Right ventricle myocardium inferior (tissue), 1 donor: Measurements from ENCODE around the gene KCNJ6. TPM values are rescaled to one million over a fixed set of nuclear protein-coding genes. Genes with fewer than 3 reads are reported as not detected.
"Not testable (repeated sequence)": the region's sequence is repeated elsewhere in the genome, so short reads cannot be mapped to it uniquely, and the experiment has no call there.

ENCODE experiments used
- ATAC-seq: fragments of 200-7000 bp; cut with Tn5 transposase; one replicate; pipeline ENCODE4 v1.9.1; 2020; ENCODE audit warnings: mild to moderate bottlenecking, moderate library complexity
- DNase-seq: peaks from one replicate; pipeline ENCODE4 v3.0.0; 2021; ENCODE audit errors: missing footprints
- intact Hi-C: fragments of 100-400 bp; cut with DNase I; formaldehyde crosslinking; loops from one replicate; pipeline ENCODE4 v1.11.0; 2022
- total RNA-seq: library from RNA; stranded (reverse); fragmentation: NEBNext Ultra II Directional; extraction: Animal tissue kit (Norgen Biotek cat#: 25700); gene quantifications from one replicate; pipeline ENCODE4 v1.2.1, GENCODE V29; 2021
- donor health status: DM: no; HTN: yes; CAD: no; lungs with severe emphysema.

Gene KCNJ6
- total RNA-seq, 1 donor from 2014 or later: not detected

GRCh38 chr21:37579356-37579755, 336.9 kb downstream of the KCNJ6 start:
- DNase-seq: no peak
- intact Hi-C loops: no loop called here
- ATAC-seq: no peak

DNA sequence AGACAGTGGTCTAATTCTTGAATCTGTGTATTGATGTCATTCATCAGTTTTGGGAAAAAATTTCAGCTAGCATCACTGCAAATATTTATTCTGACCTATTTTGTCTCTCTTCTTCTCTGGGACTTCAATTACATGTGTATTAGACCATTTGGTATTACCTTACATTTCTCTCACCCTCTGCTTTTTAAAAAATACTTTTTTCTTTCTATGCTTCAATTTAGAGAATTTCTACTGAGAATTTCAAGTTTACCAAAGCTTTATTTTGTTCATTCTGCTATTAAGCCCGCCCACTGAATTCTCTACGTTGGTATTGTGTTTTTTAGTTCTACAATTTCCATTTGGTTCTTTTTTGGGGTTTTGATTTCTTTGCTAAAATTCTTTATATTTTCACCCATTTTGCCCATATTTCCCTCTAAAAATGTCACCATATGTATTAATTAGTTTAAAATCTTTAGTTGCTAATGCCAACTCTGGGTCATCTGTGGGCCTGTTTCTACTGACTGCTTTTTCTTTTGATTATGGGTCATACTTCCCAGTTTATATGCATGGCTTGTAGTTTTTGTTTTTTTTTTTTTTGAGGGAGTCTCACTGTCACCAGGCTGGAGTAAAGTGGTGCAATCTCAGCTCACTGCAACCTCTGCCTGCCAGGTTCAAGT, 337.7 kb downstream of the KCNJ6 start:
- no peak for ATAC-seq
- intact Hi-C loops: no loop called here
- DNase-seq: no peak

DNA sequence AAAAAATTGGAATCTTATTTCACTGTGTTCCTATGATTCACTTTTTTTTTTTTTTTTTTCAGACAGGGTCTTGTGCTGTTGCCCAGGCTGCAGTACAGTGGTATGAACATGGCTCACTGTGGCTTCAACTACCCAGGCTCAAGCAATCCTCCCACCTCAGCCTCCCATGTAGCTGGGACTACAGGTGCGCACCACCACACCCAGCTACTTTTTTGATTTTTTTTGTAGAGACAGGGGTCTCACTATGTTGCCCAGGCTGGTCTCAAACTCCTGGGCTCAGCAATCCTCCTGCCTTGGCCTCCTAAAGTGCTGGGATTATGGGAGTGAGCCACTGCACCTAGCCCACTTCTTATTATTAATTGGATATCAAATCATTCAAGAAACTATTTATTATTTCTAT, 339.3 kb downstream of the KCNJ6 start:
- intact Hi-C loops, ATAC-seq, DNase-seq: not testable (repeated sequence)

DNA sequence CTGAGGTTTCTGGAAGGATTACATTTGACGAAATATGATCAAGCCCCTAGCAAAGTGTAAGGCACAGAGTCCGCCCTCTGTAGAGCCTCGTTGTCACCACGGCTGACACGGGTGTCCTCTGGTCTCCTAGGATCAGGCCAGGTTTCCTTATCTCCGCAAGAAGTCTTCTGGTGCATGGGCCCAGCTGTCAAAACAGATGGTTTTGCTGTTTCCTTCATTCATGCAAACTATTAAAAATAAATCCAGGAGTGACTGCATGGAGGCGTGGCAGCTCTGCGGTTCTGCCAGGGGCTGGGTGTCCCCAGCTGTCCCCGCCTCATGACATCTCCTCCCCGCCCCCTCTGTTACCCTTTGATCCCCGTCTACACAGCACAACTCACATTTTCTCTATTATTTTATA, 340.7 kb downstream of the KCNJ6 start:
- ATAC-seq (no peak), DNase-seq (no peak)
- intact Hi-C loops: no loop called here

DNA sequence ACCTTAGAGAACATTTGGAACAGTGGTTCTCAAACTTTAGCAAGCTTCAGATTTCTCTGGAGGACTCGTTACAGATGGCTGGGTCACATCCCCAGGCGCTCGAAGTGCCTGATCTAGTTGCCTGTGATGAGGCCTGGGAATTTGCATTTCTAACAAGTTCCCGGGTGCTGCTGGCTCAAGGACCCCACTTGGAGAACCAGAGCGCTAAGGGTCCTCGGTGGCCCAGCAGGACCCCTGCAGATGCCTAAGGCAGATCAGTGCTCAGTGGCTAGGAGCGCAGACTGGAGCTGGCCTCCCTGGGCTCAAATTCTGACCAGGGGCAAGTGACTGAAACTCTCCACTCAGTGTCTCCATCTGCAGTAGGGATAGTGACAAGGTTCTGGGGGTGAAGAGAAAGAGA, 341.5 kb downstream of the KCNJ6 start:
- ATAC-seq: no peak
- DNase-seq: no peak
- intact Hi-C loops: no loop called here

- DNase-seq: no peak
- intact Hi-C loops: no loop called here
- ATAC-seq: no peak
These were observed 341.9 kb downstream of the KCNJ6 start for GRCh38 chr21:37574316-37574715.

DNA sequence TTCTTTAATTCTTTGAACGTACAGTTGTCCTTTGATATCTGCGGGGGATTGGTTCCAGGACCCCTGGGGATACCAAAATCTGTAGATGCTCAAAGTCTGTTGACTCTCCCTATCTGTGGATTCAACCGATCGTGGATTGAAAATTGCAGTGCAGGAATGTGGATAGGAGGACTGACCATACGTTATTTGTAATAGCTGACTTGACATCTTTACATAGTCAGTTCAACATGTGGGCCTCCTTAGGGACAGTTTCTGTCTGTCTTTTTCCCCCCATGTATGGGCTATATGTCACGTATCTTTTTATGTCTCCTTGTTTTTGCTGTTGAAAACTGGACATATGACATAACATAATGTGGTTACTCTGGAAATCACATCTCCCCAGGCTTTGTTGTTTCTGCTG, 344.8 kb downstream of the KCNJ6 start:
- DNase-seq (no peak), ATAC-seq (no peak)
- intact Hi-C loops: no loop called here

GRCh38 chr21:37568916-37569315, 347.3 kb downstream of the KCNJ6 start:
- ATAC-seq (no peak), DNase-seq (no peak)
- intact Hi-C loops: no loop called here

DNA sequence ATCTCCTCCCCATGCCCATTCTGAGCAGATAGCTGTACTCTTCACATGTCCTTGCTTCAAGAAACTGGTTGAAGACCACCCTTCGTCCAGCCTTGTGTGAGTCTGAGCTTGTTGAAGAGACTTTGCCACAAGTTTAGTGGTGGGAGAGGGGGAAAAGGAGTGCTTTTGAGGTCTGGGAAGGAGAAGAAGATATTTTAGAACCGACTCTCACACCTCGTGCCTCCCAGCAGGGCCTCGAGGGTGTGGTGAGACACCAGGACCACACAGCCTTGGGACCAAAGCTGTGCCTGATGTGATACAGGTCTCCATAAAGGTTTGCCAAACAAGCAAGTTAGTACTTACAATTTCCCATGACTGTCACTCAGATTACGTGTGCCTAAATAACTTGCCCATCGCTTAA, 347.8 kb downstream of the KCNJ6 start:
- ATAC-seq: no peak

DNA sequence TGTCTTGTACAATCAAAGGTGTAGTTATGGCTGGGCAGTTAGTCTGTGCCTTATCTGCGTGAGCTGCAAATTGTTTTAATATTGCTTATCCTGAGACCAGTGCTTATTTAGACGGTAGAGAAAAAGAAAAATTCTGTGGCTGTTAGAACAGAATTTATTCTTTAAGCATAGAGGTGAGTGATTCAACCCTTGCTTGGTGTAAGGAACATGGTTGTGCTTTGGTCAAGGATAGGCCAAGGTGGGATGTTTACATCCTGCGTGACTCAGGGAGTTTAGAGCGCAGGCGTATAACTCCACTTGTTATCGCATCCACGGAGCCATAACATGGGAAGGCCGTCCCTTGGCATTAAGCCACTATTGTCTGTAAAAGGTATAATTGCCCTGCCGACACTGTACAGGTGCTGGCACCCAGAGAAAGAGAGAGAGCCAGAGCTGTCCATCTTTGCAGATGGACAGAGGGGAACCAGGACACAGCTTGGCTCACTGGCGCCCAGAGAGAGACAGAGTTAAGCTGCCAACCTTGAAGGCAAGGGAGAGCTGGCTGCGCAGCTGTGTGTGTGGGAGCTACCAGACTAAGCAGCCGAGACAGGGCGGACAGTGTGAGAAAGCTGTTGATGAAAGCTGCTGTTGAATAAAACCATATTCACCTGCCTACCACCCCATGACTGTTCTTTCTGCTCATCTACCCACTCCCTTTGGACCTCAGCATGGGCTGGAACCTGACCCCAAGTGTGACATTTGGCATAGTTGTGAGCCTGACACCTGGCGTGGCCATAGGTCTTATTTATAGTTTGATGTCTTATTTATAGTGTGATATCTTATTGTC, 349.3 kb downstream of the KCNJ6 start:
- ATAC-seq: no peak
- intact Hi-C loops: no loop called here
- no peak for DNase-seq

More for the DNA sequence above, 347.8 kb downstream of the KCNJ6 start:
- intact Hi-C loops: no loop called here
- no peak for DNase-seq

- intact Hi-C loops: loop anchor here (2.0 kb wide), 1 partner anchor 199 kb away; the partner anchor contains the start of gene DYRK1A
- no peak for DNase-seq
These were observed 350.6 kb downstream of the KCNJ6 start for GRCh38 chr21:37565530-37566223.

DNA sequence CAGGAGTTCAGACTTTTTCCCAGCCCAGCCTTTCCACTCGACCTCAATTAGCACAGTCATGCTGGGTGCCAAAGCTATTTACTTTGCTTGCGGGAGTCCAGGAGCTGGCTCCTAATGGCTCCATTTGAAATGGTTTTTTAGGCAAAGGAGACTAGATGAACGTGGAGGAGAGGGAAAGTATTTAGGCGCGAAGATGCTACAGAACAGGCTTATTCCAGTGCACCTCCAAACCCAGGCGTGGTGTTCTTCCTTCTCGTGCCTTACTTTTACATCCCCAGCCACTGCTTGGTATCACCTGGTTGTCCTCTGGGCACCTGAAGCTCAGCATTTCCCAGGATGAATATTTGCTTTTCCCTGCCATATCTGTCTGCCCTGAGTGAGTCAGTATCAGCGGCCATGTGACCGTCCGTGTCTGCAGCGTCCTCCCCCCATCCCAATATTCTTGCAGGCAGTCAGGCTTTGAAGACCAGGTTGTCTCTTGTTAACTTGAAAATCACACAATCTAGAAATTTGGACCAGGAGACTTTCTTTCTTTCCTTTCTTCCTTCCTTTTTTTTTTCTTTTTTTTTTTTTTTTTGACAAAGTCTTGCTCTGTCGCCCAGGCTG, 351.2 kb downstream of the KCNJ6 start:
- intact Hi-C loops: loop anchor here (2.0 to 5.0 kb wide), 5 partner anchors 63 to 493 kb away; partner anchors contain the start of genes DYRK1A, PIGP, TTC3 and VPS26C
- peak; percentile 6 for ATAC-seq
- no peak for DNase-seq

More at GRCh38 chr21:37565530-37566223, 350.6 kb downstream of the KCNJ6 start:
- no peak for ATAC-seq

- ATAC-seq (peak; percentile 74), DNase-seq (peak; percentile 84)
- intact Hi-C loops: loop anchor here (2.0 to 5.0 kb wide), 5 partner anchors 62 to 492 kb away; partner anchors contain the start of genes DYRK1A, PIGP, TTC3 and VPS26C
These were observed 351.8 kb downstream of the KCNJ6 start for GRCh38 chr21:37564341-37564923.

- intact Hi-C loops: loop anchor here (2.0 to 5.0 kb wide), 5 partner anchors 61 to 491 kb away; partner anchors contain the start of genes DYRK1A, PIGP, TTC3 and VPS26C
- ATAC-seq: peak; percentile 95
- peak; percentile 97 for DNase-seq
These were observed 352.5 kb downstream of the KCNJ6 start for GRCh38 chr21:37563641-37564340.

DNA sequence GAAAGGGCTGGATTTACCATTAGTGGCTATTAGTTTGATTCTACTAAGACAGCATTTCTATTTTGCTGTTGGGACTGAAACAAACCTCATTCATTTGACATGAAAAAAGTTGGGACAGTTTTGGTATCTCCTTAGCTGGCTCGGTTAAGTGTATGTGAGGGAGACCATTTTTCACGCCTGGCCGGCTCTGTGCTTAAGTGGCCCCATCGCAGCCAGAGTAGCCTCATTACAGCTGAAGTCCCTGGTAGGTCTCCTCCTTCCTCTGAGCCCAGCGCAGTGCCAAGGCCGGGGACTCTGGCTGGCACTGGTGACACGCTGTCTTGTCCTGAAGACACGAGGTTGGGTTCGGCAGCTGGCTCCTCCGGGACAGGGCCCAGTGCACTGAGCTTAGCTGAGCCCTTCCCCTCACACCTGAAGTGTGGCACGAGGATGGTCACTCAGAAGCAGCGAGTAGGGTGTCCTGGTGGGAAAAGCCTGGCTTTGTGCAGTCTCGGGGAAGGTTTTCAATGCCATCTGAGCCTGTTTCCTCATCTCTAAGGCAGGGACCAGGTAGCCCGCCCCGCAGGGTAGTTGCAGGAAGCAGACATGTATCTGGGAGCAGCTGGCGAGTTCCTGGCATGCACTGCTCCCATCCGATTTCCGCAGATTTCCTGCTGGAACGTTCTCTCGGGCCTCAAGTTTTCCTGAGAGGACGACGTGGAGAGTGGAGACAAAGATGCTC, 353.2 kb downstream of the KCNJ6 start:
- intact Hi-C loops: loop anchor here (5.0 kb wide), 4 partner anchors 61 to 491 kb away; partner anchors contain the start of genes PIGP, TTC3 and VPS26C
- ATAC-seq (peak; percentile 4), DNase-seq (peak; percentile 70)

DNA sequence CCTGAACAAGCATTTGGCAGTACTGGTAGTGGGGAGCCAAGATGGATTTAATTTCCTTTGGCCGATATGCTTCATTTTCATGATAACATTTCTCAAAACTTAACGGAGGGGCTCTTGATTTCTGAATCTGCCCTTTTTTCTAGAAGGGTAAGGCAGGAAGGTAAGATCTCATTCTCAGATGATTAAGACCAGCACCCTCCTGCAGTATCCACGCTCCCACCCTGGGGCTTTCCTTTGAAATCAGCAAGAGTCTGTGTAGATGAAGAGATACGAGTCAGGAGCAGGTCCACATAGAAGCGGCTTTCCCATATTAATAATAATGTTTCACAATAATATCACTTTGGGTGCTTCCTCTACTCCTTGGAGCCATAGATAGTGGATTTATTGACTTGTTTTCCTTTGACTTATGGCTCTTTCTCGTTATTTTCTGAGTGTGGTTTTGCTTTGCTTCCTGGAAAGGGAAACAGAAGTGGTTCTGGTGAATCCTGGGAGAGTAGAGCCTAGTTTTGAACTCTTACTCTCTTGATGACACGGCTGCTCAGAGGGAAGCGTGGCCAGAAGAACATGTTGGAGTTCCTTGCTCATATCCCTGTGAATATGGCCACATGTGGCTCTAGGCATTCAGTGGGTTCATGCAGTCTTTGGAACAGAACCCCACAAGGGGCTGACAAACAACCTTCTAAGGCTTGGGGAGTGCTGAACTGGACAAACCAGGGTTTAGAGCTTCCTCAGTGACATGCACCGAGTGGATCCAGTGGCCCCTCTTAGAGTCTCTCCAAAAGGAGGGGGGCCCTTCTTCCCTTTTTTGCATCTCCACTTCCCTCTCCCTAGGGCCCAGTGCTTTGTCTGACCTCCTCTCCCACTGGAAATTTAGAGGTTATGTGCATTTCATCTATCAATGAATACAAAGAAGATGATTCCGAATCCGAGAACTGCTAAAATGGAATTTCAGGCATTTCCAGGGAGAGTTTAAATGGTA, 354.0 kb downstream of the KCNJ6 start:
- intact Hi-C loops: loop anchor here (5.0 kb wide), 4 partner anchors 60 to 490 kb away; partner anchors contain the start of genes PIGP, TTC3 and VPS26C
- no peak for ATAC-seq
- no peak for DNase-seq
